Fibroblast of lung (primary cell): ENCODE results near the gene ELF3.

ENCODE experiments used
- CTCF ChIP-seq, 2 donors: IDR thresholded peaks in 1 of 2; conservative IDR thresholded peaks in 1 of 2; 1 replicate in 1 of 2; 2 replicates in 1 of 2; pipeline ENCODE4 v1.5.1; 2011 to 2012; ENCODE audit warnings: low read length in 2 of 2, control low read depth in 1 of 2, inconsistent platforms in 1 of 2, low read depth in 1 of 2, mild to moderate bottlenecking in 1 of 2
- EZH2 ChIP-seq: IDR thresholded peaks from 2 replicates; pipeline ENCODE4 v1.5.1; 2012; ENCODE audit warnings: low read length, control low read depth, mild to moderate bottlenecking; ENCODE audit errors: missing control alignments

- TF ChIP-seq CTCF (conservative IDR thresholded peaks at IDR 0.05 in 1 of 2, IDR thresholded peaks at IDR 0.05 in 1 of 2; ENCODE audit: low read depth in 1 of 2, low read length in 2 of 2) (no peak), EZH2 (no peak)
Measured at GRCh38 chr1:202037706-202038296, 27.4 kb downstream of the ELF3 start.
